Activated CD8-positive, alpha-beta T cell treated with anti-CD3 and anti-CD28 coated beads for 36 hours (primary cell): ENCODE results near the gene RAD51B. TPM values are rescaled to one million over a fixed set of nuclear protein-coding genes. Genes with fewer than 3 reads are reported as not detected.
"Not testable (repeated sequence)": the region's sequence is repeated elsewhere in the genome, so short reads cannot be mapped to it uniquely, and the experiment has no call there.

Source experiments
- ATAC-seq: fragments of 200-7000 bp; cut with Tn5 transposase; one replicate; pipeline ENCODE4 v1.10.0; 2021; ENCODE audit warnings: mild to moderate bottlenecking, moderate library complexity
- CTCF ChIA-PET: fragments of 350-600 bp; sonication (Branson Sonifier 250); formaldehyde crosslinking; loops from one replicate; lab custom pipeline; 2021; ENCODE audit warnings: antibody characterized with exemption; lab: Charles Lee
- POLR2A ChIA-PET: fragments of 350-600 bp; sonication (Branson Sonifier 250); formaldehyde crosslinking; loops from one replicate; lab custom pipeline; 2021; ENCODE audit warnings: antibody characterized with exemption; lab: Charles Lee
- DNase-seq: peaks from one replicate; pipeline ENCODE4 v3.0.0-alpha.2; 2020
- H3K27ac Mint-ChIP-seq: one replicate; pipeline ENCODE4 v1.8.0; 2021; ENCODE audit warnings: mild to moderate bottlenecking, mixed read lengths
- H3K27me3 Mint-ChIP-seq: one replicate; pipeline ENCODE4 v1.8.0; 2021; ENCODE audit warnings: mixed read lengths
- H3K36me3 Mint-ChIP-seq: one replicate; pipeline ENCODE4 v1.8.0; 2021; ENCODE audit warnings: low read depth, mixed read lengths
- H3K4me1 Mint-ChIP-seq: one replicate; pipeline ENCODE4 v1.8.0; 2021; ENCODE audit warnings: low read depth, mixed read lengths
- H3K4me3 Mint-ChIP-seq: one replicate; pipeline ENCODE4 v1.8.0; 2021; ENCODE audit warnings: mild to moderate bottlenecking, moderate library complexity, mixed read lengths
- H3K9me3 Mint-ChIP-seq: one replicate; pipeline ENCODE4 v1.8.0; 2021; ENCODE audit warnings: mixed read lengths
- intact Hi-C: fragments of 100-400 bp; cut with micrococcal nuclease; formaldehyde crosslinking; loops from one replicate; pipeline ENCODE4 v1.10.0; 2022
- total RNA-seq, 2 experiments: library from RNA; stranded (reverse); gene quantifications; one replicate each; pipeline ENCODE4 v1.2.3, GENCODE V29; 2021
- TF ChIP-seq, protein P1 (sequence below): fragments of 200-600 bp; IDR thresholded peaks from one replicate; pipeline ENCODE4 v1.8.0; 2022; ENCODE audit warnings: antibody characterized with exemption, mild to moderate bottlenecking

The RAD51B gene
- total RNA-seq, 2 experiments from 2014 or later, result 38.2 to 40.6 TPM

DNA sequence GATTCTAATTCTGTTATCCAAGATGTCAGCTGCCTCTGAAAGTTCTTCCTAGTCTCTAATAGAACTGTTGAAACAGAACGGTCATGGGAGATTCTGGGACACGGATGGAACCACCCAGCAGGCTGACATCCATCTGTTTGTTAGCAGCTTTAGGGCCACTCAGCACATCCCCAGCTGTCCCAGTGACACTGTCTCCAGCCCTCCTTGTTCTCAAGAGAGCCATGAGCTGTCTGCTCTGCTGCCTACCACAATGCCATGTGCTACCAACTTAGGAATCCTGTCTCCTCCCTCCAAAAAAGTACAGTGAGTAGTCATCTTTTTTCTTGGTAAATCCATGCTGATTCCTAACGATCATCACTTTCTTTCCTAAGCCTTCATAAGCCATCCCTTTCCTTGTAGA is 842.8 kb downstream of the RAD51B start:
- intact Hi-C loops, result loop anchor here (2.0 kb wide), 1 partner anchor 124 kb away; no protein-coding TSS in a partner anchor
- TF ChIP-seq, protein P1, sequence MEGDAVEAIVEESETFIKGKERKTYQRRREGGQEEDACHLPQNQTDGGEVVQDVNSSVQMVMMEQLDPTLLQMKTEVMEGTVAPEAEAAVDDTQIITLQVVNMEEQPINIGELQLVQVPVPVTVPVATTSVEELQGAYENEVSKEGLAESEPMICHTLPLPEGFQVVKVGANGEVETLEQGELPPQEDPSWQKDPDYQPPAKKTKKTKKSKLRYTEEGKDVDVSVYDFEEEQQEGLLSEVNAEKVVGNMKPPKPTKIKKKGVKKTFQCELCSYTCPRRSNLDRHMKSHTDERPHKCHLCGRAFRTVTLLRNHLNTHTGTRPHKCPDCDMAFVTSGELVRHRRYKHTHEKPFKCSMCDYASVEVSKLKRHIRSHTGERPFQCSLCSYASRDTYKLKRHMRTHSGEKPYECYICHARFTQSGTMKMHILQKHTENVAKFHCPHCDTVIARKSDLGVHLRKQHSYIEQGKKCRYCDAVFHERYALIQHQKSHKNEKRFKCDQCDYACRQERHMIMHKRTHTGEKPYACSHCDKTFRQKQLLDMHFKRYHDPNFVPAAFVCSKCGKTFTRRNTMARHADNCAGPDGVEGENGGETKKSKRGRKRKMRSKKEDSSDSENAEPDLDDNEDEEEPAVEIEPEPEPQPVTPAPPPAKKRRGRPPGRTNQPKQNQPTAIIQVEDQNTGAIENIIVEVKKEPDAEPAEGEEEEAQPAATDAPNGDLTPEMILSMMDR, result no peak
- ATAC-seq (no peak), DNase-seq (no peak)
- H3K27ac Mint-ChIP-seq, result peak overlapping the region; percentile 84
- H3K36me3 Mint-ChIP-seq, result no peaks in the 10 kb centered on the region
- H3K9me3 Mint-ChIP-seq, result no peaks in the 10 kb centered on the region
- peaks cover 49% of the 10 kb centered on the region for H3K4me1 Mint-ChIP-seq
- CTCF ChIA-PET, result interaction anchor here (1.0 kb wide), 1 partner anchor 23 kb away, joined by 3 read pairs; no protein-coding TSS in a partner anchor
- no peaks in the 10 kb centered on the region for H3K27me3 Mint-ChIP-seq
- H3K4me3 Mint-ChIP-seq, result no peak overlapping the region
- POLR2A ChIA-PET, result interaction anchor here (1.5 kb wide), 1 partner anchor 131 kb away, joined by 6 read pairs; the partner anchor contains the start of gene ZFP36L1

DNA sequence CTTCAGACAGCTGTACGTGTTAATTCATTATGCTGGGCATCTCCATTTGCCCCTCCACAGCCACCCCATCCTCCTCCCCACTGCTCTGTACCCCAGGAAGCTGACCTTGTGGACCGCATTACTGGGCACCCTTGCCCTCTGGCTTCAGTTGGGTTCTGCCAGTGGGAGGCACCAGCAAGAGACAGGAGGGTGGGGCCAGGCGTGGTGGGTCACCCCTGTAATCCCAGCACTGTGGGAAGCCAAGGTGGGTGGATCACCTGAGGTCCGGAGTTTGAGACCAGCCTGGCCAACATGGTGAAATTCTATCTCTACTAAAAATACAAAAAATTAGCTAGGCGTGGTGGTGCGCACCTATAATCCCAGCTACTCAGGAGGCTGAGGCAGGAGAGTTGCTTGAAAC is 843.2 kb downstream of the RAD51B start:
- ChIA-PET CTCF (interaction anchor here (1.0 to 1.7 kb wide), 4 partner anchors 23 to 410 kb away, joined by 3 to 8 read pairs (median 3); no protein-coding TSS in a partner anchor), POLR2A (interaction anchor here (0.6 to 2.9 kb wide), 6 partner anchors 33 to 138 kb away, joined by 3 to 21 read pairs (median 6); partner anchors contain the start of gene ZFP36L1)
- Mint-ChIP-seq H3K4me1 (peaks cover 49% of the 10 kb centered on the region), H3K4me3 (peak overlapping the region; percentile 33), H3K27ac (peak overlapping the region; percentile 84)
- not testable (repeated sequence) for ATAC-seq, H3K36me3 Mint-ChIP-seq, DNase-seq, H3K9me3 Mint-ChIP-seq, H3K27me3 Mint-ChIP-seq
- intact Hi-C loops, result loop anchor here (2.0 kb wide), 1 partner anchor 124 kb away; no protein-coding TSS in a partner anchor

DNA sequence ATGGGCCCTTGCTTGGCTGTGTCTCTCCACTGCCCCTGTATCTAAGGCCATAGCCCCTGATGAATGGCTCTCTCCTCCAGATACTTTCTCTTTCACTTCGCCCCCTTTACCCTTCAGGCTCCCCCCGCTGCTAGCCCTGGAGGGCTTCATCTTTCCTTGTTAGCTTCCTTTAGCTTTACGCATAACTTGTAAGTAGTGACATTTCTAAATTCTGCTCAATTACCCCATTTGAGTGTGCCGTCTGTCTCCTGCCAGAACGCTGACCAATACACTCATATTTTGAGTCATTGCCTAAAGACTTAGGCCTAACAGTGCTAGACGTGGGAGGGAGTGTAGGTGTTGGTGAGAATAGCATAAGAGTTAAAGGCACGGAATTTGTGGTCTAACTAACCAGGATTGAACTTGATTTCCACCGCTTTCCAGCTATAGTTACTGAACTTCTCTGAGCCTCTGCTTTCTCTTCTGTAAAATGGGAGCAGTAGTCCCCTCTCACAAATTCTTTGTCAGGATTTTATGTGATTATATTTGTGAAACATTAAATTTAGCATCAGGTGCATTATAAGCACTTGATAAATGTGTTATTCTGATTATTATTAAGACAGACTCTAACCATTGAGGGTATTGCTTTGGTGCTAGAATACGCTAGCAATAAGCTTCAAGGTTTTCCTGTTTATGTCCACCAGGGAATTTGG is 844.0 kb downstream of the RAD51B start:
- H3K4me1 Mint-ChIP-seq, result peaks cover 49% of the 10 kb centered on the region
- no peaks in the 10 kb centered on the region for H3K27me3 Mint-ChIP-seq
- H3K27ac Mint-ChIP-seq, result peak overlapping the region; percentile 84
- DNase-seq (peak; percentile 80), ATAC-seq (peak; percentile 83)
- H3K36me3 Mint-ChIP-seq, result no peaks in the 10 kb centered on the region
- ChIA-PET CTCF (interaction anchor here (0.9 to 4.6 kb wide), 11 partner anchors 13 to 409 kb away, joined by 3 to 14 read pairs (median 4); no protein-coding TSS in a partner anchor), POLR2A (interaction anchor here (0.5 to 2.9 kb wide), 18 partner anchors 13 to 400 kb away, joined by 3 to 21 read pairs (median 6); partner anchors contain the start of gene ZFP36L1)
- TF ChIP-seq, protein P1, result no peak
- peak overlapping the region; percentile 33 for H3K4me3 Mint-ChIP-seq
- intact Hi-C loops, result loop anchor here (2.0 kb wide), 1 partner anchor 123 kb away; no protein-coding TSS in a partner anchor
- no peaks in the 10 kb centered on the region for H3K9me3 Mint-ChIP-seq

DNA sequence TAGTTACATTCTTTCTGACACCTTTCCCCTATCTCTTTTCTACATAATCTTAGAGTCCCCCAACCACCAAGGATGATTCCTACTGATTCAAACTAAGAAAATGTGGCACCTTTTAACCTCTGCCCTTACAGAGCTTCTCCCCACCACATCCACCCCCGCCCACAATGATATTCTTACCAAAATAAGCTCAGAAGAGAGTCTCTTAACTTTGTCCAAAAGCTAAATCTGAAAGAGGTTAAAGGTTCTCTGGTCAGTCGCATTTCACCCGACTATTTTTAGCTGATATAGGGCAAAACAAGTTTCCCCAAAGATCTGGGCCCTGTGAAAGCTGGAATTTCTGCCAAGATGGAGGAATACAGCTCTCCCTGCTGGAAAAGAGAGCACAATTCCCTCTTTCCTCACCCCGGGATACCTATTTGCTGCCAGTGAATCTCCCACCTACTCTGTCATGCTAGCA is 844.7 kb downstream of the RAD51B start:
- H3K36me3 Mint-ChIP-seq, result no peaks in the 10 kb centered on the region
- H3K9me3 Mint-ChIP-seq, result no peaks in the 10 kb centered on the region
- ChIA-PET POLR2A (interaction anchor here (0.5 to 2.9 kb wide), 18 partner anchors 12 to 401 kb away, joined by 3 to 21 read pairs (median 5); partner anchors contain the start of gene ZFP36L1), CTCF (interaction anchor here (0.9 to 4.6 kb wide), 10 partner anchors 12 to 408 kb away, joined by 3 to 14 read pairs (median 5); no protein-coding TSS in a partner anchor)
- H3K27me3 Mint-ChIP-seq, result no peaks in the 10 kb centered on the region
- DNase-seq, result peak; percentile 83
- TF ChIP-seq, protein P1, result no peak
- ATAC-seq, result peak; percentile 72
- intact Hi-C loops, result no loop called here
- H3K27ac Mint-ChIP-seq, result peak overlapping the region; percentile 84
- H3K4me1 Mint-ChIP-seq, result peaks cover 49% of the 10 kb centered on the region
- H3K4me3 Mint-ChIP-seq, result no peak overlapping the region

DNA sequence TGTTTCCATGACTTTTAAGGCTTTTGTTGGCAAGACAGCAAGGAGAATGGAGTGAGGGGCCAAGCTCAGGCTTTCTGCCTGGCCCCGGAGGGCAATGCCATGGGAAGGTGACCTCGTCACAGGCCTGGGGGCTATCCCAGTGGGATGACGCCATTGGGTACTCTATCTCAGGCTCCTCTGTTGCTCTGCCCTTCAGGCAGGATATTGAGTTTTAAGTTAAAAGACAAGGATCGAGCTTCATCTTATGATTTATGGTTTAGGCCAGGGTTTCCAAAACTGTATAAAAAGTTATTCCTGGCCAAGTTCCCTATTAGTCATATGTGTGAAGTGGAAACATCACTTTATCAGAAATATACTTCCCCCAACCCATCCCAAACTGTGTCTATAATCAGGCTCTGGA is 845.6 kb downstream of the RAD51B start:
- TF ChIP-seq, protein P1, result no peak
- H3K9me3 Mint-ChIP-seq, result no peaks in the 10 kb centered on the region
- ATAC-seq, result no peak
- ChIA-PET CTCF (interaction anchor here (0.9 to 4.6 kb wide), 7 partner anchors 11 to 123 kb away, joined by 3 to 14 read pairs (median 5); no protein-coding TSS in a partner anchor), POLR2A (interaction anchor here (0.7 to 2.9 kb wide), 9 partner anchors 12 to 289 kb away, joined by 3 to 21 read pairs (median 6); no protein-coding TSS in a partner anchor)
- H3K36me3 Mint-ChIP-seq, result no peaks in the 10 kb centered on the region
- peak overlapping the region; percentile 84 for H3K27ac Mint-ChIP-seq
- no peaks in the 10 kb centered on the region for H3K27me3 Mint-ChIP-seq
- DNase-seq, result no peak
- H3K4me3 Mint-ChIP-seq, result no peak overlapping the region
- peaks cover 49% of the 10 kb centered on the region for H3K4me1 Mint-ChIP-seq
- intact Hi-C loops, result no loop called here
